HepG2 (cell line): Measurements from ENCODE around the gene SECTM1. TPM values are rescaled to one million over a fixed set of nuclear protein-coding genes. Genes with fewer than 3 reads are reported as not detected.

Experiments used
- EED ChIP-seq: sonication (generic); formaldehyde crosslinking; IDR thresholded peaks from 2 replicates; pipeline ENCODE4 v1.5.0; 2020; ENCODE audit warnings: mild to moderate bottlenecking, missing genetic modification reagents
- ELF1 ChIP-seq: sonication (generic); formaldehyde crosslinking; IDR thresholded peaks from 2 replicates; pipeline ENCODE4 v1.4.0; 2020; ENCODE audit warnings: missing genetic modification reagents
- FOXA1 ChIP-seq, 2 experiments: fragments of 450-650 bp in 1 of 2; sonication (generic) in 1 of 2; formaldehyde crosslinking in 1 of 2; IDR thresholded peaks; 2 replicates each; pipeline versions ENCODE4 v1.4.0 to v1.6.1; 2016 to 2020; ENCODE audit warnings: missing genetic modification reagents in 1 of 2
- GABPB1 ChIP-seq: IDR thresholded peaks from 2 replicates; pipeline ENCODE4 v1.6.1; 2016; ENCODE audit warnings: mild to moderate bottlenecking, missing genetic modification reagents, moderate library complexity, missing compliant biosample characterization
- HNRNPLL ChIP-seq: fragments of 200-400 bp; formaldehyde crosslinking; IDR thresholded peaks from 2 replicates; pipeline ENCODE4 v1.6.1; 2017; ENCODE audit warnings: mild to moderate bottlenecking, low read depth, low read length; ENCODE audit not compliant: poor library complexity, severe bottlenecking
- MAF1 ChIP-seq: sonication (generic); formaldehyde crosslinking; IDR thresholded peaks from 2 replicates; pipeline ENCODE4 v1.5.0; 2020; ENCODE audit warnings: missing genetic modification reagents, borderline replicate concordance
- MBD4 ChIP-seq: IDR thresholded peaks from 2 replicates; pipeline ENCODE4 v1.6.1; 2012; ENCODE audit warnings: low read length, inconsistent platforms, borderline replicate concordance
- MIER2 ChIP-seq: IDR thresholded peaks from 2 replicates; pipeline ENCODE4 v1.6.1; 2016; ENCODE audit warnings: missing biosample characterization, missing genetic modification reagents
- MLX ChIP-seq: IDR thresholded peaks from 2 replicates; pipeline ENCODE4 v1.6.1; 2016
- NR2F6 ChIP-seq, 2 experiments: IDR thresholded peaks; 2 replicates each; pipeline ENCODE4 v1.6.1; 2016; ENCODE audit warnings: antibody characterized with exemption in 1 of 2, mild to moderate bottlenecking in 1 of 2
- SOX6 ChIP-seq, 2 experiments: fragments of 450-650 bp in 1 of 2; sonication (generic) in 1 of 2; formaldehyde crosslinking in 1 of 2; IDR thresholded peaks; 2 replicates each; pipeline versions ENCODE4 v1.4.0 to v1.6.1; 2017 to 2020; ENCODE audit warnings: antibody characterized with exemption in 1 of 2, mild to moderate bottlenecking in 1 of 2, missing genetic modification reagents in 1 of 2
- TBP ChIP-seq: sonication (generic); formaldehyde crosslinking; IDR thresholded peaks from 2 replicates; pipeline ENCODE4 v1.5.0; 2020; ENCODE audit warnings: missing genetic modification reagents
- TSC22D2 ChIP-seq: sonication (generic); formaldehyde crosslinking; IDR thresholded peaks from 2 replicates; pipeline ENCODE4 v1.5.1; 2020; ENCODE audit warnings: missing genetic modification reagents, mild to moderate bottlenecking, borderline replicate concordance
- ZNF136 ChIP-seq: sonication (generic); formaldehyde crosslinking; IDR thresholded peaks from 2 replicates; pipeline ENCODE4 v1.8.1; 2022; ENCODE audit warnings: low read depth, mild to moderate bottlenecking, moderate library complexity, missing genetic modification reagents
- ZNF317 ChIP-seq: sonication (generic); formaldehyde crosslinking; IDR thresholded peaks from 2 replicates; pipeline ENCODE4 v1.5.0; 2020; ENCODE audit warnings: mild to moderate bottlenecking, missing genetic modification reagents
- ZNF407 ChIP-seq: sonication (generic); formaldehyde crosslinking; IDR thresholded peaks from one replicate; pipeline ENCODE4 v1.5.1; 2020; ENCODE audit warnings: mild to moderate bottlenecking, missing genetic modification reagents; ENCODE audit errors: not compliant biosample characterization
- ZNF747 ChIP-seq: sonication (generic); formaldehyde crosslinking; IDR thresholded peaks from 2 replicates; pipeline ENCODE4 v1.8.1; 2023; ENCODE audit warnings: missing genetic modification reagents, mild to moderate bottlenecking, borderline replicate concordance
- ZSCAN29 ChIP-seq: sonication (generic); formaldehyde crosslinking; conservative IDR thresholded peaks from 2 replicates; pipeline ENCODE4 v1.4.0; 2020; ENCODE audit warnings: mild to moderate bottlenecking, missing genetic modification reagents
- polyA plus RNA-seq, 8 experiments: library from polyadenylated mRNA; depleted of rRNA in 3 of 8; stranded (reverse) in 7 of 8; unstranded in 1 of 8; fragments of >200 nt; fragmentation: Illumina TruSeq in 4 of 8; extraction: Trizol in 4 of 8; gene quantifications; 2 replicates each; pipeline versions ENCODE4 v1.2.1 to v1.2.3, GENCODE V29; 2011 to 2016; ENCODE audit warnings: low read depth in 4 of 8, missing spikeins in 1 of 8, mixed read lengths in 1 of 8; ENCODE audit not compliant: insufficient read depth in 1 of 8
- total RNA-seq, 5 experiments: library from RNA; depleted of rRNA; stranded (reverse); fragments of >200 nt; fragmentation: Illumina TruSeq; extraction: Trizol; gene quantifications; 2 replicates each; pipeline ENCODE4 v1.2.3, GENCODE V29; 2016; ENCODE audit warnings: low read depth in 1 of 5
- TF ChIP-seq, protein P1 (sequence below): sonication (generic); formaldehyde crosslinking; IDR thresholded peaks from 2 replicates; pipeline ENCODE4 v1.4.0; 2020; ENCODE audit warnings: missing genetic modification reagents

The SECTM1 gene
- total and polyA plus RNA-seq, 2 of the 13 experiments (the other 11 are each of a cell fraction or from before 2014, with no cell fraction given): 3.5 to 5.3 TPM

DNA sequence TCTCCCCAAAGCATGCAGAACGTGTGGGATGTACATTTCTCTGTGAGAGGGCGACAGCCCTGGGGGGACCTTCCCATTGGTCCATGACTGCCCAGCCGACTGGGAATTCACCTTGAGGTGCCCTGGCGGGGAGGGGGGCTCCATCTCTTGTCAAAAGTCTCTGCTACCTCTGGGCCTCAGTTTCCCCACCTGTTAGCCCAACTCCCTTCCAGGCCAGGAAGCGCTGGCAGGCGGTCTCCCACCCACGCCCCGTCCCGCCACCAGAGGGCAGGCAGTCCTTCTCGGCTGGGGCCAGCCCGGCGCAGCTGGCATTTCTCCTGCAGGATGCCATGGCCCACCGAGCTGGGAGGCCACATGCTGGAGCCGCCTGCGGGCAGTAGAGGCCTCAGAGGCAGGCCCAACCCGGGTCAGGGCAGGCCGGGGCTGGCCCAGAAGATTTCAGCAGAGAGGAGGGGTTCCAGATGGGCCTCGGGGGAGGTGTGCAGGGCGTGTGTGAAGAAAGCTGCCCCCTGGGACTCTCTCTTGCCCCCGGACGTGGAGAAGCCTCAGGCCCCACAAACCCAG is 32.8 kb downstream of the SECTM1 start (continued):
- TF ChIP-seq MAF1 (CRISPR knock-in tag) (0 out of 2 replicates have a peak, but pooled peaks have one; percentile 23), ZNF747 (peak; percentile 44; the same call in 1 of the 2 replicates), FOXA1 (IDR thresholded peaks at IDR 0.05) (no peak), FOXA1 (CRISPR knock-in tag; IDR thresholded peaks at IDR 0.05) (peak; percentile 43; the same call in 1 of the 2 replicates), ZNF136 (CRISPR knock-in tag) (no peak), EED (CRISPR knock-in tag) (peak; percentile 43; the same call in 1 of the 2 replicates), MIER2 (CRISPR knock-in tag) (peak; percentile 60; the same call in 1 of the 2 replicates), HNRNPLL (peak; percentile 38), ZSCAN29 (CRISPR knock-in tag) (no peak), NR2F6 (IDR thresholded peaks at IDR 0.05) (no peak), NR2F6 (CRISPR knock-in tag; IDR thresholded peaks at IDR 0.05) (peak; percentile 58; the same call in 1 of the 2 replicates), ELF1 (CRISPR knock-in tag) (peak; percentile 51), ZNF407 (CRISPR knock-in tag) (peak; percentile 18), GABPB1 (CRISPR knock-in tag) (peak; percentile 68; the same call in 1 of the 2 replicates), ZNF317 (CRISPR knock-in tag) (no peak), TSC22D2 (CRISPR knock-in tag) (peak; percentile 80; the same call in 1 of the 2 replicates), TBP (CRISPR knock-in tag) (no peak), MLX (CRISPR knock-in tag) (peak; percentile 33; the same call in 1 of the 2 replicates), SOX6 (IDR thresholded peaks at IDR 0.05) (no peak), SOX6 (CRISPR knock-in tag; IDR thresholded peaks at IDR 0.05) (0 out of 2 replicates have a peak, but pooled peaks have one; percentile 26), MBD4 (no peak)
- TF ChIP-seq, protein P1, sequence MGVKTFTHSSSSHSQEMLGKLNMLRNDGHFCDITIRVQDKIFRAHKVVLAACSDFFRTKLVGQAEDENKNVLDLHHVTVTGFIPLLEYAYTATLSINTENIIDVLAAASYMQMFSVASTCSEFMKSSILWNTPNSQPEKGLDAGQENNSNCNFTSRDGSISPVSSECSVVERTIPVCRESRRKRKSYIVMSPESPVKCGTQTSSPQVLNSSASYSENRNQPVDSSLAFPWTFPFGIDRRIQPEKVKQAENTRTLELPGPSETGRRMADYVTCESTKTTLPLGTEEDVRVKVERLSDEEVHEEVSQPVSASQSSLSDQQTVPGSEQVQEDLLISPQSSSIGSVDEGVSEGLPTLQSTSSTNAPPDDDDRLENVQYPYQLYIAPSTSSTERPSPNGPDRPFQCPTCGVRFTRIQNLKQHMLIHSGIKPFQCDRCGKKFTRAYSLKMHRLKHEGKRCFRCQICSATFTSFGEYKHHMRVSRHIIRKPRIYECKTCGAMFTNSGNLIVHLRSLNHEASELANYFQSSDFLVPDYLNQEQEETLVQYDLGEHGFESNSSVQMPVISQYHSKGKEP: no peak
